Measurements from ENCODE around the gene NEK4.
"Not testable (repeated sequence)": the region's sequence is repeated elsewhere in the genome, so short reads cannot be mapped to it uniquely, and the experiment has no call there.

NEK4 gene

GRCh38 chr3:52779837-52780585 is 9.3 kb upstream of the NEK4 start:
- no peaks in the 10 kb centered on the region for H3K9me3 Mint-ChIP-seq
- no peak overlapping the region for H3K27ac Mint-ChIP-seq
- H3K4me3 Mint-ChIP-seq: no peak overlapping the region
- no peak for TF ChIP-seq CTCF (IDR thresholded peaks at IDR 0.05)
- no peaks in the 10 kb centered on the region for H3K36me3 Mint-ChIP-seq (ENCODE audit: low read depth)
- DNase-seq: no peak
- peaks cover 35% of the 10 kb centered on the region for H3K27me3 Mint-ChIP-seq (ENCODE audit: low read depth, poor library complexity)
- H3K4me1 Mint-ChIP-seq: no peaks in the 10 kb centered on the region

DNA sequence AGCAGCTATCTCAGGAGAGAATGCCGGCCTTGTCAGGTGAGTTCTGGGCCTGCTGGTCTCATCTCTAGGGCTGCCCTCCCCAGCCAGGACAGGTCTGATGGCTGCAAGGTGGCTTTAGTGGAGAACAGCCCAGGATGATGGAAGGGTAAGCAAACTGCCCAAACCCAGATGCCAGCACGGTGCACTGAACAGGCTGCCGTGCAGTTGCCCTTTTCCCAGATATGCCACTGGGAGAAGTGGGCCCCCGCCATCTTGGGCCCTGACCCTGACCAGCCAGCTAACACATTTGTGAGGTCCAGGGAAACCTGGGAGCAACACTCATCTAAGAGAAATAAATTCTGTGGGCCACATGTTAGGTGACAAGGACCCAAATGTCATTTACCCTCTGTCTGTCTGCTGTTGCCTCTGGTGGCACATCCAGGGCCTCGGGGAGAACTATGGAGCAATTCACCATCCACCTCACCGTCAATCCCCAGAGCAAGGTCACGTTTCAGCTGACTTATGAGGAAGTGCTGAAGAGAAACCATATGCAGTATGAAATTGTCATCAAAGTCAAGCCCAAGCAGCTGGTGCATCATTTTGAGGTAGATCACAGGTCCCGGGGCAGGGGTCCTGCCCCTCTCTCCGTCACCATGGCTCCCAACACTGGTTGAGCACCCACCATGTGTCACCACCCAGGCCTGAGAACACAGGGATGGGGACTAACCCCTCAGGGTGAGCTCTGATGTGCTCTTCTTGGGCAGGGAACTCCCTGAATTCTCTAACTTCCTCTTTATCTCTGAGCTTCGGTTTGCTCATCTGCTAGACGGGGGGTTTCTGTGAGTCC is 8.5 kb upstream of the NEK4 start:
- peaks cover 30% of the 10 kb centered on the region for H3K27me3 Mint-ChIP-seq (ENCODE audit: low read depth, poor library complexity)
- no peak for DNase-seq

GRCh38 chr3:52777959-52778805 is 7.4 kb upstream of the NEK4 start:
- H3K4me1 Mint-ChIP-seq: peaks cover 12% of the 10 kb centered on the region
- H3K36me3 Mint-ChIP-seq (ENCODE audit: low read depth): no peaks in the 10 kb centered on the region
- peak overlapping the region; percentile 89 for H3K27ac Mint-ChIP-seq
- DNase-seq: no peak
- H3K27me3 Mint-ChIP-seq (ENCODE audit: low read depth, poor library complexity): peaks cover 22% of the 10 kb centered on the region
- no peak overlapping the region for H3K4me3 Mint-ChIP-seq
- no peak for TF ChIP-seq CTCF (IDR thresholded peaks at IDR 0.05)
- no peaks in the 10 kb centered on the region for H3K9me3 Mint-ChIP-seq

More for the DNA sequence above, 8.5 kb upstream of the NEK4 start:
- H3K4me1 Mint-ChIP-seq: peaks cover 5% of the 10 kb centered on the region
- H3K27ac Mint-ChIP-seq: no peak overlapping the region
- no peak for TF ChIP-seq CTCF (IDR thresholded peaks at IDR 0.05)
- H3K9me3 Mint-ChIP-seq: no peaks in the 10 kb centered on the region
- no peak overlapping the region for H3K4me3 Mint-ChIP-seq
- no peaks in the 10 kb centered on the region for H3K36me3 Mint-ChIP-seq (ENCODE audit: low read depth)

GRCh38 chr3:52777127-52777958 is 6.6 kb upstream of the NEK4 start, which contains the start of gene ITIH1:
ITIH1 (plus strand) TSS chr3:52777599; CDS start chr3:52777616, 17 bp downstream.
- DNase-seq: no peak
- Mint-ChIP-seq H3K4me1 (peaks cover 12% of the 10 kb centered on the region), H3K4me3 (no peak within 1 kb of the TSS), H3K36me3 (ENCODE audit: low read depth) (no peaks in the 10 kb centered on the region), H3K27me3 (ENCODE audit: low read depth, poor library complexity) (peaks cover 16% of the 10 kb centered on the region), H3K27ac (peak within 1 kb of the TSS; percentile 89), H3K9me3 (no peaks in the 10 kb centered on the region)
- TF ChIP-seq CTCF (IDR thresholded peaks at IDR 0.05): no peak

GRCh38 chr3:52776486-52776885 is 5.7 kb upstream of the NEK4 start:
- peaks cover 16% of the 10 kb centered on the region for H3K4me1 Mint-ChIP-seq
- not testable (repeated sequence) for H3K27me3 Mint-ChIP-seq (ENCODE audit: low read depth, poor library complexity); H3K9me3 Mint-ChIP-seq; H3K4me3 Mint-ChIP-seq; H3K36me3 Mint-ChIP-seq (ENCODE audit: low read depth); H3K27ac Mint-ChIP-seq; DNase-seq

All from nephron progenitor cell (in vitro differentiated cells).